ENCODE measurements around the gene GINS3.

GRCh38 chr16:58452640-58453039 is 60.4 kb downstream of the GINS3 start:
- TF ChIP-seq, protein P1, sequence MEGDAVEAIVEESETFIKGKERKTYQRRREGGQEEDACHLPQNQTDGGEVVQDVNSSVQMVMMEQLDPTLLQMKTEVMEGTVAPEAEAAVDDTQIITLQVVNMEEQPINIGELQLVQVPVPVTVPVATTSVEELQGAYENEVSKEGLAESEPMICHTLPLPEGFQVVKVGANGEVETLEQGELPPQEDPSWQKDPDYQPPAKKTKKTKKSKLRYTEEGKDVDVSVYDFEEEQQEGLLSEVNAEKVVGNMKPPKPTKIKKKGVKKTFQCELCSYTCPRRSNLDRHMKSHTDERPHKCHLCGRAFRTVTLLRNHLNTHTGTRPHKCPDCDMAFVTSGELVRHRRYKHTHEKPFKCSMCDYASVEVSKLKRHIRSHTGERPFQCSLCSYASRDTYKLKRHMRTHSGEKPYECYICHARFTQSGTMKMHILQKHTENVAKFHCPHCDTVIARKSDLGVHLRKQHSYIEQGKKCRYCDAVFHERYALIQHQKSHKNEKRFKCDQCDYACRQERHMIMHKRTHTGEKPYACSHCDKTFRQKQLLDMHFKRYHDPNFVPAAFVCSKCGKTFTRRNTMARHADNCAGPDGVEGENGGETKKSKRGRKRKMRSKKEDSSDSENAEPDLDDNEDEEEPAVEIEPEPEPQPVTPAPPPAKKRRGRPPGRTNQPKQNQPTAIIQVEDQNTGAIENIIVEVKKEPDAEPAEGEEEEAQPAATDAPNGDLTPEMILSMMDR (conservative IDR thresholded peaks at IDR 0.05; ENCODE audit: low read length) = no peak
- TF ChIP-seq EZH2phosphoT487 (IDR thresholded peaks at IDR 0.05; ENCODE audit: borderline replicate concordance) = no peak

Measured in Loucy (cell line).